Measurements from ENCODE around the gene OR6K2. TPM values are rescaled to one million over a fixed set of nuclear protein-coding genes. Genes with fewer than 3 reads are reported as not detected.
A peak's percentile ranks its signal among the peaks of the same experiment; 100 is the strongest.

OR6K2 gene
- total and polyA plus RNA-seq, 2 donors from 2014 or later, result not detected

DNA sequence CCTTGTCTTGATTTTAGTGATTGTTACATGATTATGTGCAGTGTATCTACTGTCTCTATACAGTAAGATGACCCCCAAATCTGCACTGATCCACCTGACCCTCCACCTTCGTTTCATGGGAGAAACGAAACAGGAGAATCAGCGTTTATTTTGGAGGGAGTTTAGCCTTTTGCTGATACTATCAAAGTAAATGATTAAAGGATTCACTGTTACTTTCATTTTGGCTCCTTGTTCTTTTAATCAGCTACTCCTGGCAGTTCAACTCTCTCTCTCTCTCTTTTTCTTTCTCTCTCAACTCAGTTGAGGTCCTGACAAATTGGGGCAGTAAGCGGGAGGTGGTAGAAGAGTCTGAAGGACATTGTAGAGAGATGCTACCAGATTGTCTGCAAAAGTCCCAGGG lies 30.0 kb upstream of the OR6K2 start:
- intact Hi-C loops (cut with DNase I), result no loop called here
- Histone ChIP-seq H3K4me3 (ENCODE audit: low read length in 3 of 3) (peak overlapping the region in 1 of 3 donors; percentile 12), H3K36me3 (ENCODE audit: control insufficient read depth in 2 of 3, insufficient read depth in 3 of 3, low read length in 3 of 3) (no peaks in the 10 kb centered on the region), H3K27ac (ENCODE audit: low read depth in 2 of 2, low read length in 2 of 2) (no peak overlapping the region), H3K9me3 (ENCODE audit: control insufficient read depth in 2 of 3, insufficient read depth in 1 of 3, low read length in 3 of 3) (no peaks in the 10 kb centered on the region), H3K4me1 (ENCODE audit: control insufficient read depth in 2 of 3, insufficient read depth in 2 of 3, low read depth in 1 of 3, low read length in 3 of 3) (no peaks in the 10 kb centered on the region), H3K9ac (ENCODE audit: low read length in 3 of 3) (no peak overlapping the region), H3K27me3 (ENCODE audit: control insufficient read depth, insufficient read depth, low read length) (no peaks in the 10 kb centered on the region)
- TF ChIP-seq, protein P1, sequence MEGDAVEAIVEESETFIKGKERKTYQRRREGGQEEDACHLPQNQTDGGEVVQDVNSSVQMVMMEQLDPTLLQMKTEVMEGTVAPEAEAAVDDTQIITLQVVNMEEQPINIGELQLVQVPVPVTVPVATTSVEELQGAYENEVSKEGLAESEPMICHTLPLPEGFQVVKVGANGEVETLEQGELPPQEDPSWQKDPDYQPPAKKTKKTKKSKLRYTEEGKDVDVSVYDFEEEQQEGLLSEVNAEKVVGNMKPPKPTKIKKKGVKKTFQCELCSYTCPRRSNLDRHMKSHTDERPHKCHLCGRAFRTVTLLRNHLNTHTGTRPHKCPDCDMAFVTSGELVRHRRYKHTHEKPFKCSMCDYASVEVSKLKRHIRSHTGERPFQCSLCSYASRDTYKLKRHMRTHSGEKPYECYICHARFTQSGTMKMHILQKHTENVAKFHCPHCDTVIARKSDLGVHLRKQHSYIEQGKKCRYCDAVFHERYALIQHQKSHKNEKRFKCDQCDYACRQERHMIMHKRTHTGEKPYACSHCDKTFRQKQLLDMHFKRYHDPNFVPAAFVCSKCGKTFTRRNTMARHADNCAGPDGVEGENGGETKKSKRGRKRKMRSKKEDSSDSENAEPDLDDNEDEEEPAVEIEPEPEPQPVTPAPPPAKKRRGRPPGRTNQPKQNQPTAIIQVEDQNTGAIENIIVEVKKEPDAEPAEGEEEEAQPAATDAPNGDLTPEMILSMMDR (IDR thresholded peaks at IDR 0.05; ENCODE audit: borderline replicate concordance, extremely low read depth, insufficient read depth), result no peak
- DNase-seq, result no peak
- FAIRE-seq, result no peak

DNA sequence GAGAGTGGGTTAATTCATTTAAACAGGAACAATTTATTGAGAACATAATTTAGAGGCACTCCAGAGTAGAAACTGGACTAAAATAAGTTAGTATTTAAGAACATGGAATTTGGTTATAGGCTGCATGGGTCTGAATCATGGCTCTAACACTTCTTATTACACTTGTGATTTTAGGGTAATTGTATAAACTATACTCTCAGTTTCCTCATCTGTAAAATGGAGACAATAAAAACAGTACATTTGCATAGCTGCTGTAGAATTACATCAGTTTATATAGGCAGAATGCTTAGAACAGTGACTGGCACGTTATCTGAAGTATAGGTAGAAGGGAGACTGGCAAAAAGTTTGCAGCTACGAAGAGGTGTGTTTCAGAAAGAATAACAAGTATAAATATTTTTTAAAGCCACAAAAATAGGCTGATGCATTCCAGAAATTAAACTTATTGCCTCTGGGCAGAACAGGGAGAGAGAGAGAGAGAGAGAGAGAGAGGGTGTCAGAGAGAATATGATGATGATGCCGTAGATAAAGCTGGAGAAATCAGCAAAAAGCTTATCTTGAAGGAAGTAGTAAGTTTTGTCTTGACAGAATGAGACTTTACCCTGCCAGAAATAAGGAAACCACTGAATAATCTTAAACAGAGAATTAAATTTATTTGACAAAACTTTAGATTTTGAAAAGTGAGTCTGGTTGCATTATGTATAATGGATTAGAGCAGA lies 28.2 kb upstream of the OR6K2 start:
- intact Hi-C loops (cut with DNase I), result no loop called here
- DNase-seq, result no peak
- no peak overlapping the region for H3K9ac ChIP-seq (ENCODE audit: low read length in 3 of 3)
- H3K9me3 ChIP-seq (ENCODE audit: control insufficient read depth in 2 of 3, insufficient read depth in 1 of 3, low read length in 3 of 3), result no peaks in the 10 kb centered on the region
- H3K4me1 ChIP-seq (ENCODE audit: control insufficient read depth in 2 of 3, insufficient read depth in 2 of 3, low read depth in 1 of 3, low read length in 3 of 3), result no peaks in the 10 kb centered on the region
- no peak overlapping the region for H3K27ac ChIP-seq (ENCODE audit: low read depth in 2 of 2, low read length in 2 of 2)
- H3K27me3 ChIP-seq (ENCODE audit: control insufficient read depth, insufficient read depth, low read length), result no peaks in the 10 kb centered on the region
- no peak for FAIRE-seq
- H3K4me3 ChIP-seq (ENCODE audit: low read length in 3 of 3), result no peak overlapping the region
- TF ChIP-seq, protein P1 (IDR thresholded peaks at IDR 0.05; ENCODE audit: borderline replicate concordance, extremely low read depth, insufficient read depth), result no peak
- no peaks in the 10 kb centered on the region for H3K36me3 ChIP-seq (ENCODE audit: control insufficient read depth in 2 of 3, insufficient read depth in 3 of 3, low read length in 3 of 3)

- H3K27ac ChIP-seq (ENCODE audit: low read depth in 2 of 2, low read length in 2 of 2), result no peak overlapping the region
- no peaks in the 10 kb centered on the region for H3K27me3 ChIP-seq (ENCODE audit: control insufficient read depth, insufficient read depth, low read length)
- no peak overlapping the region for H3K4me3 ChIP-seq (ENCODE audit: low read length in 3 of 3)
- no peaks in the 10 kb centered on the region for H3K4me1 ChIP-seq (ENCODE audit: control insufficient read depth in 2 of 3, insufficient read depth in 2 of 3, low read depth in 1 of 3, low read length in 3 of 3)
- H3K9me3 ChIP-seq (ENCODE audit: control insufficient read depth in 2 of 3, insufficient read depth in 1 of 3, low read length in 3 of 3), result no peaks in the 10 kb centered on the region
- no peaks in the 10 kb centered on the region for H3K36me3 ChIP-seq (ENCODE audit: control insufficient read depth in 2 of 3, insufficient read depth in 3 of 3, low read length in 3 of 3)
- TF ChIP-seq, protein P1 (IDR thresholded peaks at IDR 0.05; ENCODE audit: borderline replicate concordance, extremely low read depth, insufficient read depth), result no peak
- no peak overlapping the region for H3K9ac ChIP-seq (ENCODE audit: low read length in 3 of 3)
- intact Hi-C loops (cut with DNase I), result no loop called here
- FAIRE-seq (no peak), DNase-seq (no peak)
These were observed 24.0 kb upstream of the OR6K2 start for GRCh38 chr1:158724442-158724841.

GRCh38 chr1:158720620-158721019 lies 20.2 kb upstream of the OR6K2 start, which contains the start of gene OR6K3:
Gene OR6K3, minus strand, starts transcription at chr1:158720720. Its CDS starts 2,605 bp downstream, at chr1:158718115.
- Histone ChIP-seq H3K9me3 (ENCODE audit: control insufficient read depth in 2 of 3, insufficient read depth in 1 of 3, low read length in 3 of 3) (no peaks in the 10 kb centered on the region), H3K27me3 (ENCODE audit: control insufficient read depth, insufficient read depth, low read length) (no peaks in the 10 kb centered on the region), H3K4me3 (ENCODE audit: low read length in 3 of 3) (no peak within 1 kb of the TSS), H3K4me1 (ENCODE audit: control insufficient read depth in 2 of 3, insufficient read depth in 2 of 3, low read depth in 1 of 3, low read length in 3 of 3) (no peaks in the 10 kb centered on the region), H3K9ac (ENCODE audit: low read length in 3 of 3) (no peak within 1 kb of the TSS), H3K36me3 (ENCODE audit: control insufficient read depth in 2 of 3, insufficient read depth in 3 of 3, low read length in 3 of 3) (no peaks in the 10 kb centered on the region), H3K27ac (ENCODE audit: low read depth in 2 of 2, low read length in 2 of 2) (no peak within 1 kb of the TSS)
- TF ChIP-seq, protein P1 (IDR thresholded peaks at IDR 0.05; ENCODE audit: borderline replicate concordance, extremely low read depth, insufficient read depth), result no peak
- no peak for DNase-seq
- intact Hi-C loops (cut with DNase I), result no loop called here
- FAIRE-seq, result no peak
